Measurements from ENCODE around the gene CDH23.

Gene CDH23

GRCh38 chr10:71558991-71559390 lies 162.3 kb downstream of the CDH23 start:
- TF ChIP-seq, protein P1, sequence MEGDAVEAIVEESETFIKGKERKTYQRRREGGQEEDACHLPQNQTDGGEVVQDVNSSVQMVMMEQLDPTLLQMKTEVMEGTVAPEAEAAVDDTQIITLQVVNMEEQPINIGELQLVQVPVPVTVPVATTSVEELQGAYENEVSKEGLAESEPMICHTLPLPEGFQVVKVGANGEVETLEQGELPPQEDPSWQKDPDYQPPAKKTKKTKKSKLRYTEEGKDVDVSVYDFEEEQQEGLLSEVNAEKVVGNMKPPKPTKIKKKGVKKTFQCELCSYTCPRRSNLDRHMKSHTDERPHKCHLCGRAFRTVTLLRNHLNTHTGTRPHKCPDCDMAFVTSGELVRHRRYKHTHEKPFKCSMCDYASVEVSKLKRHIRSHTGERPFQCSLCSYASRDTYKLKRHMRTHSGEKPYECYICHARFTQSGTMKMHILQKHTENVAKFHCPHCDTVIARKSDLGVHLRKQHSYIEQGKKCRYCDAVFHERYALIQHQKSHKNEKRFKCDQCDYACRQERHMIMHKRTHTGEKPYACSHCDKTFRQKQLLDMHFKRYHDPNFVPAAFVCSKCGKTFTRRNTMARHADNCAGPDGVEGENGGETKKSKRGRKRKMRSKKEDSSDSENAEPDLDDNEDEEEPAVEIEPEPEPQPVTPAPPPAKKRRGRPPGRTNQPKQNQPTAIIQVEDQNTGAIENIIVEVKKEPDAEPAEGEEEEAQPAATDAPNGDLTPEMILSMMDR (IDR thresholded peaks at IDR 0.05; ENCODE audit: low read depth, low read length, missing control alignments): no peak
- in situ Hi-C loops (cut with HindIII; ENCODE audit: low sequenced_read_pairs): no loop called here
- H3K4me3 ChIP-seq (ENCODE audit: low read depth, low read length): no peak overlapping the region

GRCh38 chr10:71561003-71561574 lies 164.4 kb downstream of the CDH23 start:
- H3K4me3 ChIP-seq (ENCODE audit: low read depth, low read length): no peak overlapping the region
- in situ Hi-C loops (cut with HindIII; ENCODE audit: low sequenced_read_pairs): no loop called here
- TF ChIP-seq, protein P1 (IDR thresholded peaks at IDR 0.05; ENCODE audit: low read depth, low read length, missing control alignments): no peak
- no peak for DNase-seq (ENCODE audit: low read depth)

More at GRCh38 chr10:71558991-71559390, 162.3 kb downstream of the CDH23 start:
- no peak for DNase-seq (ENCODE audit: low read depth)

DNA sequence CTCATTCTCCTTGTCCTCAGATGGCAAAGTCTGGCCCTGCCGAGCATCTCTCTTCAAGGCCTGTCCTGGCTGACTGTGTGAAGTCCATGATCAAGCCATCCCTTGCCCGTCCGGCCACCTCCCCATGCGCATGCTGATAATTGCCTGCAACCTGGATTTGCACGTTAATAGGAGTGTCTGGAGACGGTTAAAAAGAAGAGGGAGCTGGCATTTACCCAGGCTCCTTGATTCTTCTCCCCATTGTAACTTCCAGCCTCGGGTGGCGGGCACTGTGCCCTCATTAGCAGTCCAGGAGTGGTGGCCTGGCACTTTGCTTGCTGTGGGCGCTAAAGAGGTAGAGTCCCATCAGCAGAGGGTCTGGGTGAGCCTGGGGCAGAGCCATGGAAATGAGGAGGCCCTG lies 165.5 kb downstream of the CDH23 start:
- in situ Hi-C loops (cut with HindIII; ENCODE audit: low sequenced_read_pairs): no loop called here
- H3K4me3 ChIP-seq (ENCODE audit: low read depth, low read length): no peak overlapping the region
- TF ChIP-seq, protein P1 (IDR thresholded peaks at IDR 0.05; ENCODE audit: low read depth, low read length, missing control alignments): no peak
- DNase-seq (ENCODE audit: low read depth): no peak

DNA sequence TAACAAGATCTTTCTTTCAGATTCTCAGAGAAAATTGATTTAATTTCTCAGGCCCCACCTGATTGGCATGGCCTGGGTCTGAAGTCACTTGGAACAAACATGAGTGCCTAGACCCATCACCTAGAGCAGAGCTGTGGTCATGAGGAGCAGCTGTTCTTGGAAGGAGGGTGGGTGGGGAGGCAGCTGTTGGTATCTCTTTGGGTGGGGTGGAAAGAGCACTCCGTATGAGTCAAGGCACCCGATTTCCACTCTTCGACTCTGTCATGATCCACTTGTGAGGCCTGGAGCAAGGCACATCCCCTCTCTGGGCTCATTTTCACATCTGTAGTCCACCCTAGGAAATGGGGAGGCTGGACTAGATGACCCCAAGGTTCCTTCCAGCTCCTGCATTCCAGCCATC lies 166.2 kb downstream of the CDH23 start:
- in situ Hi-C loops (cut with HindIII; ENCODE audit: low sequenced_read_pairs): no loop called here

GRCh38 chr10:71564194-71564820 lies 167.6 kb downstream of the CDH23 start:
- H3K4me3 ChIP-seq (ENCODE audit: low read depth, low read length): no peak overlapping the region
- in situ Hi-C loops (cut with HindIII; ENCODE audit: low sequenced_read_pairs): no loop called here
- DNase-seq (ENCODE audit: low read depth): no peak
- TF ChIP-seq, protein P1 (IDR thresholded peaks at IDR 0.05; ENCODE audit: low read depth, low read length, missing control alignments): no peak

More for the DNA sequence above, 166.2 kb downstream of the CDH23 start:
- DNase-seq (ENCODE audit: low read depth): no peak
- TF ChIP-seq, protein P1 (IDR thresholded peaks at IDR 0.05; ENCODE audit: low read depth, low read length, missing control alignments): no peak
- no peak overlapping the region for H3K4me3 ChIP-seq (ENCODE audit: low read depth, low read length)

DNA sequence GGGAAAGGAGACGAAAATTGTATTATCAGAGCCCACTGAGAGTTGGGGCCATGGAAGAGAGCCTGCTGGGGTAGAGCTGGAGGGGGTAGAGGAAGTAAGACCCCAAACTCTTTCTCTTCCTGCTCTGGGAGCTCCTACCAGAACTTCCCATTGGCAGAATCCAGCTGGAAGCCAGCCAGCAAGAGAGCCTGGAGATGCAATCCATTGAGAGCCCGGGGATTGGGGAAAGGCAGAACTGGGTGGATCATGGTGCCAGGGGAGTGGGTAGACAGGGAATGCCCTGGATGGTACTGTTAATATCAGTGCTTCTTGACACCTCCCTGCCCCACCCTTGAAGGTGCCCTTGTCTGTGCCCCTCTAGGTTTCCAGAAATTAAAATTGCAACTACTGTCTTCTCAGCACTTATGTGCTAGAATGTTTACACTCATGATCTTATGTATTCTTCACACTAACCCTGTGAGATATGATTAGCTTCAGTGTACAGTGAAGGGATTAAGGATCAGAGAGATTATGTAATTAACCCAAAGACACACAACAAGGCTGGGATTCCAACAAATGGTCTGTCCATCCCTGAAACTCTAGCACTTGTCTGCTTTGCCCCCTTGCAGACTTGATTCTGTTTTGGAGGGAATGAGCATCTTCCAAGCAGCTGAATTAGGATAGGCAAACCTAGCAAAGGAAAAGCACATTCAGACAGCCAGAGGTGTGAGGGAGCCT lies 168.7 kb downstream of the CDH23 start:
- in situ Hi-C loops (cut with HindIII; ENCODE audit: low sequenced_read_pairs): no loop called here
- no peak overlapping the region for H3K4me3 ChIP-seq (ENCODE audit: low read depth, low read length)
- no peak for DNase-seq (ENCODE audit: low read depth)
- TF ChIP-seq, protein P1 (IDR thresholded peaks at IDR 0.05; ENCODE audit: low read depth, low read length, missing control alignments): no peak

Measured in astrocyte of the cerebellum (primary cell).